HCT116 (cell line): ENCODE results near the gene ZFHX3. TPM values are rescaled to one million over a fixed set of nuclear protein-coding genes. Genes with fewer than 3 reads are reported as not detected.

ENCODE experiments used
- ATAC-seq: fragments of 200-7000 bp; cut with Tn5 transposase; 2 replicates; pipeline ENCODE4 v1.9.1; 2020; ENCODE audit warnings: mild to moderate bottlenecking, moderate library complexity
- BruUV-seq: library from RNA; stranded (reverse); fragments of 400-500 nt; replicated peaks from 2 replicates; lab custom pipeline; 2021; lab: Mats Ljungman, UMichigan
- CTCF ChIA-PET: fragments of 300-600 bp; sonication (Branson Sonifier 250); formaldehyde crosslinking; loops from one replicate; lab custom pipeline; 2021; ENCODE audit warnings: antibody characterized with exemption; lab: Charles Lee
- POLR2A ChIA-PET: fragments of 300-600, 350-600 bp; sonication (Branson Sonifier 250); formaldehyde crosslinking; loops from one replicate; lab custom pipeline; 2021; ENCODE audit warnings: antibody characterized with exemption; lab: Charles Lee
- RAD21 ChIA-PET, 2 experiments: fragments of 300-600 bp; sonication (Branson Sonifier 250); formaldehyde crosslinking; loops; one replicate each; lab custom pipeline; 2023; ENCODE audit warnings: low total read pairs in 2 of 2; ENCODE audit not compliant: uncharacterized antibody in 2 of 2, unreplicated experiment in 2 of 2, low non-redundant PET in 1 of 2; lab: Charles Lee
- DNase-seq: peaks from one replicate; pipeline ENCODE4 v3.0.0-alpha.2; 2010; ENCODE audit warnings: low read depth, low spot score
- H2AFZ ChIP-seq: fragments of 200-600 bp; shearing (Covaris generic), sonication (generic); 2 replicates; pipeline ENCODE4 v1.6.1; 2017; ENCODE audit warnings: low read depth, mixed run types, mixed read lengths, antibody characterized with exemption, low read length; ENCODE audit not compliant: poor library complexity, severe bottlenecking
- H3K27ac ChIP-seq: 2 replicates; pipeline ENCODE4 v1.5.1; 2012; ENCODE audit warnings: low read depth, low read length
- H3K27me3 ChIP-seq: fragments of 200-600 bp; sonication (generic); 2 replicates; pipeline ENCODE4 v1.6.1; 2016; ENCODE audit warnings: mixed run types, low read length, mixed read lengths; ENCODE audit not compliant: insufficient read depth
- H3K36me3 ChIP-seq, 2 experiments: fragments of 200-500 bp in 1 of 2; fragments of 200-600 bp in 1 of 2; sonication (Bioruptor generic) in 1 of 2; sonication (generic) in 1 of 2; 2 replicates each; pipeline versions ENCODE4 v1.5.1 to v1.6.1; 2014 to 2016; ENCODE audit warnings: low read length in 2 of 2, inconsistent platforms in 1 of 2, mixed read lengths in 1 of 2, mixed run types in 1 of 2; ENCODE audit not compliant: insufficient read depth in 2 of 2, control insufficient read depth in 1 of 2
- H3K4me1 ChIP-seq, 2 experiments: fragments of 200-600 bp in 1 of 2; sonication (generic) in 1 of 2; 2 replicates each; pipeline versions ENCODE4 v1.5.1 to v1.6.1; 2012 to 2017; ENCODE audit warnings: low read length in 2 of 2, inconsistent platforms in 1 of 2, mild to moderate bottlenecking in 1 of 2, mixed read lengths in 1 of 2, mixed run types in 1 of 2, moderate library complexity in 1 of 2; ENCODE audit not compliant: insufficient read depth in 2 of 2, control insufficient read depth in 1 of 2
- H3K4me2 ChIP-seq: fragments of 200-600 bp; sonication (generic); 2 replicates; pipeline ENCODE4 v1.6.1; 2017; ENCODE audit warnings: mixed run types, low read length, mixed read lengths
- H3K4me3 ChIP-seq, 2 experiments: fragments of 200-600 bp in 1 of 2; sonication (generic) in 1 of 2; replicated peaks in 1 of 2; 2 replicates each; pipeline ENCODE4 v1.5.1; 2011 to 2016; ENCODE audit warnings: low read length in 2 of 2, control low read depth in 1 of 2, low read depth in 1 of 2, mild to moderate bottlenecking in 1 of 2, mixed read lengths in 1 of 2, mixed run types in 1 of 2
- H3K79me2 ChIP-seq: fragments of 200-600 bp; sonication (generic); 2 replicates; pipeline ENCODE4 v1.6.1; 2017; ENCODE audit warnings: mild to moderate bottlenecking, mixed run types, low read length, moderate library complexity, mixed read lengths; ENCODE audit not compliant: insufficient read depth
- H3K9ac ChIP-seq: fragments of 200-600 bp; sonication (generic); 2 replicates; pipeline ENCODE4 v1.6.1; 2016; ENCODE audit warnings: low read length, mixed read lengths
- H3K9me2 ChIP-seq: fragments of 200-600 bp; sonication (generic), shearing (Covaris generic); 2 replicates; pipeline ENCODE4 v1.6.1; 2017; ENCODE audit warnings: mixed run types, mild to moderate bottlenecking, moderate library complexity; ENCODE audit not compliant: insufficient read depth
- H3K9me3 ChIP-seq, 2 experiments: fragments of 200-500 bp in 1 of 2; fragments of 200-600 bp in 1 of 2; sonication (Bioruptor generic) in 1 of 2; sonication (generic) in 1 of 2; 2 replicates each; pipeline ENCODE4 v1.6.1; 2014 to 2017; ENCODE audit warnings: low read length in 2 of 2, mixed read lengths in 2 of 2, inconsistent platforms in 1 of 2, low read depth in 1 of 2, mild to moderate bottlenecking in 1 of 2, mixed run types in 1 of 2, moderate library complexity in 1 of 2; ENCODE audit not compliant: control insufficient read depth in 1 of 2, insufficient read depth in 1 of 2
- H4K20me1 ChIP-seq: fragments of 200-600 bp; sonication (generic), shearing (Covaris generic); 2 replicates; pipeline ENCODE4 v1.6.1; 2017; ENCODE audit warnings: mixed run types, mild to moderate bottlenecking, moderate library complexity; ENCODE audit not compliant: insufficient read depth
- CEBPB ChIP-seq: IDR thresholded peaks from 2 replicates; pipeline ENCODE4 v1.6.1; 2012; ENCODE audit warnings: low read depth
- EGR1 ChIP-seq: IDR thresholded peaks from 2 replicates; pipeline ENCODE4 v1.6.1; 2012; ENCODE audit warnings: low read depth
- ELF1 ChIP-seq: IDR thresholded peaks from 2 replicates; pipeline ENCODE4 v1.6.1; 2012; ENCODE audit warnings: low read depth, borderline replicate concordance
- FOSL1 ChIP-seq: IDR thresholded peaks from 2 replicates; pipeline ENCODE4 v1.6.1; 2012; ENCODE audit warnings: low read depth
- JUND ChIP-seq: IDR thresholded peaks from 2 replicates; pipeline ENCODE4 v1.6.1; 2012
- POLR2A ChIP-seq: IDR thresholded peaks from 2 replicates; pipeline ENCODE4 v1.7.0; 2011; ENCODE audit warnings: borderline replicate concordance; ENCODE audit not compliant: insufficient read depth, insufficient read length; ENCODE audit errors: extremely low read depth
- RAD21 ChIP-seq: IDR thresholded peaks from 2 replicates; pipeline ENCODE4 v1.6.1; 2012; ENCODE audit warnings: low read depth, mild to moderate bottlenecking
- SRF ChIP-seq: IDR thresholded peaks from 2 replicates; pipeline ENCODE4 v1.6.1; 2012; ENCODE audit warnings: low read depth
- YY1 ChIP-seq: IDR thresholded peaks from 2 replicates; pipeline ENCODE4 v1.6.1; 2011; ENCODE audit warnings: low read length, low read depth, moderate library complexity, mild to moderate bottlenecking; ENCODE audit not compliant: insufficient replicate concordance; ENCODE audit errors: extremely low read depth
- ZFX ChIP-seq: fragments of 450-650 bp; IDR thresholded peaks from 2 replicates; pipeline ENCODE4 v1.6.1; 2017
- ZNF274 ChIP-seq: fragments of 200-500 bp; sonication (Bioruptor generic); IDR thresholded peaks from 2 replicates; pipeline ENCODE4 v1.6.1; 2014; ENCODE audit warnings: mild to moderate bottlenecking, low read depth, low read length, inconsistent platforms
- intact Hi-C: fragments of 100-400 bp; cut with micrococcal nuclease; formaldehyde crosslinking; loops from 2 replicates; pipeline ENCODE4 v1.10.0; 2022
- total RNA-seq: library from RNA; stranded (reverse); gene quantifications from one replicate; pipeline ENCODE4 v1.2.1, GENCODE V29; 2021; ENCODE audit not compliant: unreplicated experiment
- TF ChIP-seq, protein P1 (sequence below): IDR thresholded peaks from 2 replicates; pipeline ENCODE4 v1.6.1; 2012
- TF ChIP-seq, protein P2 (sequence below): IDR thresholded peaks from 2 replicates; pipeline ENCODE4 v1.6.1; 2012; ENCODE audit warnings: low read depth
- TF ChIP-seq, protein P3 (sequence below): IDR thresholded peaks from 2 replicates; pipeline ENCODE4 v1.6.1; 2012
- TF ChIP-seq, protein P4 (sequence below): IDR thresholded peaks from 2 replicates; pipeline ENCODE4 v1.6.1; 2011; ENCODE audit warnings: mild to moderate bottlenecking, low read length, moderate library complexity; ENCODE audit not compliant: insufficient replicate concordance; ENCODE audit errors: extremely low read depth
- TF ChIP-seq, protein P5 (sequence below), 3 experiments: fragments of 200-600 bp in 1 of 3; sonication (generic) in 1 of 3; IDR thresholded peaks in 2 of 3; conservative IDR thresholded peaks in 1 of 3; 2 replicates each; pipeline ENCODE4 v1.5.1; 2012 to 2017; ENCODE audit warnings: low read depth in 2 of 3, low read length in 2 of 3, antibody characterized with exemption in 1 of 3, borderline replicate concordance in 1 of 3, control low read depth in 1 of 3, mild to moderate bottlenecking in 1 of 3, mixed read lengths in 1 of 3, mixed run types in 1 of 3, moderate library complexity in 1 of 3; ENCODE audit not compliant: insufficient read depth in 1 of 3

Gene ZFHX3
- total RNA-seq, 1 experiment from 2014 or later = 6.3 TPM

DNA sequence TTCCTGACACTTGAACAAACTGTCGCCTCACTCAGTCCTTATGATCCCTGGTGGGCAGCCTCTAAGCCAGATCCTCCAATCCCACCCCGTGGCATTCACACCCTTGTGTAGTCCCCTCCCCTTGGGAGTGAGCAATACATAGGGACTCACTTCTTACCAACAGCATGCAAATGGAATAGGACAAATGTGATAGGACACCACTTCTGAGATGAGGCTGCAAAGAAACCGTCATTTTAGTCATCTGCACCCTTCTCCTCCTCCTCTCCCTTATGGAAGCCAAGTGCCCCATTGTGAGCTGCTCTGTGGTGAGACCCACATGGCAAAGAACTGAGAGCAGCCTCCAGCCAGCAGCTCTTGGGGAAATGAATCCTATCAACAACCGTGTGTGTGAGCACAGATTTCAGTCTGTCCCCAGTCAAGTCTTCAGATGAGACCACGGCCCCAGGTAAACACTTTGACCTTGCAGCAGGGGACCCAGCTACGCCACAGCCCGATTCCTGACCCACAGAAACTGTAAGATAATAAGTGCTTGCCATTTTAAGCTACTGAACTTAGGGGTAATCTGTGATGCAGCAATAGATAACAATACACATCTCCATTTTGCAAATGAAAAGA is 46.9 kb downstream of the ZFHX3 start:
- no peaks in the 10 kb centered on the region for H3K36me3 ChIP-seq
- no peaks in the 10 kb centered on the region for H4K20me1 ChIP-seq
- no peak overlapping the region for H3K4me3 ChIP-seq
- no peak overlapping the region for H3K9ac ChIP-seq
- no peak overlapping the region for H3K4me2 ChIP-seq
- H2AFZ ChIP-seq = no peak overlapping the region
- H3K27ac ChIP-seq = no peak overlapping the region
- no peaks in the 10 kb centered on the region; the same call in 1 of the 2 replicates for H3K79me2 ChIP-seq
- ChIA-PET CTCF (no interaction called here), RAD21 (no interaction called here), POLR2A (no interaction called here)
- no peak for ATAC-seq
- no peaks in the 10 kb centered on the region for H3K27me3 ChIP-seq
- no TSS peak for BruUV-seq
- intact Hi-C loops = no loop called here
- H3K9me3 ChIP-seq = peaks cover 0 to 10% of the 10 kb centered on the region in 2 experiments; a peak in 1 of 4 replicates
- H3K4me1 ChIP-seq = peaks cover 4% of the 10 kb centered on the region in 2 experiments; a peak in 2 of 4 replicates
- no peak for DNase-seq
- TF ChIP-seq YY1 (no peak), EGR1 (no peak), FOSL1 (no peak), JUND (no peak), CEBPB (no peak), ZFX (no peak), POLR2A (no peak), ELF1 (no peak), RAD21 (no peak), SRF (no peak), ZNF274 (no peak)
- TF ChIP-seq, protein P1, sequence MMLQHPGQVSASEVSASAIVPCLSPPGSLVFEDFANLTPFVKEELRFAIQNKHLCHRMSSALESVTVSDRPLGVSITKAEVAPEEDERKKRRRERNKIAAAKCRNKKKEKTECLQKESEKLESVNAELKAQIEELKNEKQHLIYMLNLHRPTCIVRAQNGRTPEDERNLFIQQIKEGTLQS = no peak
- TF ChIP-seq, protein P2, sequence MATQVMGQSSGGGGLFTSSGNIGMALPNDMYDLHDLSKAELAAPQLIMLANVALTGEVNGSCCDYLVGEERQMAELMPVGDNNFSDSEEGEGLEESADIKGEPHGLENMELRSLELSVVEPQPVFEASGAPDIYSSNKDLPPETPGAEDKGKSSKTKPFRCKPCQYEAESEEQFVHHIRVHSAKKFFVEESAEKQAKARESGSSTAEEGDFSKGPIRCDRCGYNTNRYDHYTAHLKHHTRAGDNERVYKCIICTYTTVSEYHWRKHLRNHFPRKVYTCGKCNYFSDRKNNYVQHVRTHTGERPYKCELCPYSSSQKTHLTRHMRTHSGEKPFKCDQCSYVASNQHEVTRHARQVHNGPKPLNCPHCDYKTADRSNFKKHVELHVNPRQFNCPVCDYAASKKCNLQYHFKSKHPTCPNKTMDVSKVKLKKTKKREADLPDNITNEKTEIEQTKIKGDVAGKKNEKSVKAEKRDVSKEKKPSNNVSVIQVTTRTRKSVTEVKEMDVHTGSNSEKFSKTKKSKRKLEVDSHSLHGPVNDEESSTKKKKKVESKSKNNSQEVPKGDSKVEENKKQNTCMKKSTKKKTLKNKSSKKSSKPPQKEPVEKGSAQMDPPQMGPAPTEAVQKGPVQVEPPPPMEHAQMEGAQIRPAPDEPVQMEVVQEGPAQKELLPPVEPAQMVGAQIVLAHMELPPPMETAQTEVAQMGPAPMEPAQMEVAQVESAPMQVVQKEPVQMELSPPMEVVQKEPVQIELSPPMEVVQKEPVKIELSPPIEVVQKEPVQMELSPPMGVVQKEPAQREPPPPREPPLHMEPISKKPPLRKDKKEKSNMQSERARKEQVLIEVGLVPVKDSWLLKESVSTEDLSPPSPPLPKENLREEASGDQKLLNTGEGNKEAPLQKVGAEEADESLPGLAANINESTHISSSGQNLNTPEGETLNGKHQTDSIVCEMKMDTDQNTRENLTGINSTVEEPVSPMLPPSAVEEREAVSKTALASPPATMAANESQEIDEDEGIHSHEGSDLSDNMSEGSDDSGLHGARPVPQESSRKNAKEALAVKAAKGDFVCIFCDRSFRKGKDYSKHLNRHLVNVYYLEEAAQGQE = no peak
- TF ChIP-seq, protein P3, sequence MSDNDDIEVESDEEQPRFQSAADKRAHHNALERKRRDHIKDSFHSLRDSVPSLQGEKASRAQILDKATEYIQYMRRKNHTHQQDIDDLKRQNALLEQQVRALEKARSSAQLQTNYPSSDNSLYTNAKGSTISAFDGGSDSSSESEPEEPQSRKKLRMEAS = no peak
- TF ChIP-seq, protein P4, sequence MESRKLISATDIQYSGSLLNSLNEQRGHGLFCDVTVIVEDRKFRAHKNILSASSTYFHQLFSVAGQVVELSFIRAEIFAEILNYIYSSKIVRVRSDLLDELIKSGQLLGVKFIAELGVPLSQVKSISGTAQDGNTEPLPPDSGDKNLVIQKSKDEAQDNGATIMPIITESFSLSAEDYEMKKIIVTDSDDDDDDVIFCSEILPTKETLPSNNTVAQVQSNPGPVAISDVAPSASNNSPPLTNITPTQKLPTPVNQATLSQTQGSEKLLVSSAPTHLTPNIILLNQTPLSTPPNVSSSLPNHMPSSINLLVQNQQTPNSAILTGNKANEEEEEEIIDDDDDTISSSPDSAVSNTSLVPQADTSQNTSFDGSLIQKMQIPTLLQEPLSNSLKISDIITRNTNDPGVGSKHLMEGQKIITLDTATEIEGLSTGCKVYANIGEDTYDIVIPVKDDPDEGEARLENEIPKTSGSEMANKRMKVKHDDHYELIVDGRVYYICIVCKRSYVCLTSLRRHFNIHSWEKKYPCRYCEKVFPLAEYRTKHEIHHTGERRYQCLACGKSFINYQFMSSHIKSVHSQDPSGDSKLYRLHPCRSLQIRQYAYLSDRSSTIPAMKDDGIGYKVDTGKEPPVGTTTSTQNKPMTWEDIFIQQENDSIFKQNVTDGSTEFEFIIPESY = no peak
- TF ChIP-seq, protein P5, sequence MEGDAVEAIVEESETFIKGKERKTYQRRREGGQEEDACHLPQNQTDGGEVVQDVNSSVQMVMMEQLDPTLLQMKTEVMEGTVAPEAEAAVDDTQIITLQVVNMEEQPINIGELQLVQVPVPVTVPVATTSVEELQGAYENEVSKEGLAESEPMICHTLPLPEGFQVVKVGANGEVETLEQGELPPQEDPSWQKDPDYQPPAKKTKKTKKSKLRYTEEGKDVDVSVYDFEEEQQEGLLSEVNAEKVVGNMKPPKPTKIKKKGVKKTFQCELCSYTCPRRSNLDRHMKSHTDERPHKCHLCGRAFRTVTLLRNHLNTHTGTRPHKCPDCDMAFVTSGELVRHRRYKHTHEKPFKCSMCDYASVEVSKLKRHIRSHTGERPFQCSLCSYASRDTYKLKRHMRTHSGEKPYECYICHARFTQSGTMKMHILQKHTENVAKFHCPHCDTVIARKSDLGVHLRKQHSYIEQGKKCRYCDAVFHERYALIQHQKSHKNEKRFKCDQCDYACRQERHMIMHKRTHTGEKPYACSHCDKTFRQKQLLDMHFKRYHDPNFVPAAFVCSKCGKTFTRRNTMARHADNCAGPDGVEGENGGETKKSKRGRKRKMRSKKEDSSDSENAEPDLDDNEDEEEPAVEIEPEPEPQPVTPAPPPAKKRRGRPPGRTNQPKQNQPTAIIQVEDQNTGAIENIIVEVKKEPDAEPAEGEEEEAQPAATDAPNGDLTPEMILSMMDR (IDR thresholded peaks at IDR 0.05 in 2 of 3, conservative IDR thresholded peaks at IDR 0.05 in 1 of 3; ENCODE audit: borderline replicate concordance in 1 of 3, insufficient read depth in 1 of 3, low read depth in 2 of 3, low read length in 2 of 3) = no peak
- no peaks in the 10 kb centered on the region for H3K9me2 ChIP-seq
